Activated B cell treated with CpG ODN at 0.5 μM for 24 hours (primary cell): ENCODE measurements around the gene CHRNA9. TPM values are rescaled to one million over a fixed set of nuclear protein-coding genes. Genes with fewer than 3 reads are reported as not detected.

Source experiments
- ATAC-seq: fragments of 200-7000 bp; cut with Tn5 transposase; one replicate; pipeline ENCODE4 v1.10.0; 2021; ENCODE audit warnings: low read depth, mild to moderate bottlenecking, moderate library complexity
- CTCF ChIA-PET: fragments of 350-600 bp; sonication (Branson Sonifier 250); formaldehyde crosslinking; loops from one replicate; lab custom pipeline; 2021; ENCODE audit warnings: antibody characterized with exemption; lab: Charles Lee
- POLR2A ChIA-PET: fragments of 350-600 bp; sonication (Branson Sonifier 250); formaldehyde crosslinking; loops from one replicate; lab custom pipeline; 2021; ENCODE audit warnings: antibody characterized with exemption; lab: Charles Lee
- DNase-seq: peaks from one replicate; pipeline ENCODE4 v3.0.0; 2022
- H3K27ac Mint-ChIP-seq: one replicate; pipeline ENCODE4 v1.8.0; 2020; ENCODE audit warnings: mixed read lengths
- H3K27me3 Mint-ChIP-seq: one replicate; pipeline ENCODE4 v1.8.0; 2021; ENCODE audit warnings: mixed read lengths
- H3K36me3 Mint-ChIP-seq: one replicate; pipeline ENCODE4 v1.8.0; 2021; ENCODE audit warnings: low read depth, mixed read lengths
- H3K4me1 Mint-ChIP-seq: one replicate; pipeline ENCODE4 v1.8.0; 2021; ENCODE audit warnings: mixed read lengths
- H3K4me3 Mint-ChIP-seq: one replicate; pipeline ENCODE4 v1.8.0; 2020; ENCODE audit warnings: mild to moderate bottlenecking, mixed read lengths
- H3K9me3 Mint-ChIP-seq: one replicate; pipeline ENCODE4 v1.8.0; 2020; ENCODE audit warnings: mixed read lengths
- CTCF ChIP-seq: fragments of 200-600 bp; IDR thresholded peaks from one replicate; pipeline ENCODE4 v1.8.0; 2022; ENCODE audit warnings: antibody characterized with exemption, mild to moderate bottlenecking
- intact Hi-C: fragments of 100-400 bp; cut with micrococcal nuclease; formaldehyde crosslinking; loops from one replicate; pipeline ENCODE4 v1.15.1; 2024
- total RNA-seq: library from RNA; stranded (reverse); gene quantifications from 2 replicates; pipeline ENCODE4 v1.2.3, GENCODE V29; 2022

CHRNA9 gene
- total RNA-seq, 1 donor from 2014 or later = 0.16 TPM

GRCh38 chr4:40331961-40332360 lies 3.2 kb upstream of the CHRNA9 start:
- intact Hi-C loops = no loop called here
- ChIA-PET CTCF (interaction anchor here (0.9 kb wide), 1 partner anchor 15 kb away, joined by 3 read pairs; no protein-coding TSS in a partner anchor), POLR2A (interaction anchor here (0.6 to 0.7 kb wide), 2 partner anchors 148 to 172 kb away, joined by 4 to 6 read pairs; no protein-coding TSS in a partner anchor)
- H3K36me3 Mint-ChIP-seq = no peaks in the 10 kb centered on the region
- no peak for TF ChIP-seq CTCF
- H3K27me3 Mint-ChIP-seq = peaks cover 5% of the 10 kb centered on the region
- ATAC-seq = no peak
- H3K4me3 Mint-ChIP-seq = no peak overlapping the region
- no peaks in the 10 kb centered on the region for H3K9me3 Mint-ChIP-seq
- no peak overlapping the region for H3K27ac Mint-ChIP-seq
- no peaks in the 10 kb centered on the region for H3K4me1 Mint-ChIP-seq
- no peak for DNase-seq

GRCh38 chr4:40333921-40334352 lies 1.2 kb upstream of the CHRNA9 start:
- Mint-ChIP-seq H3K4me3 (no peak overlapping the region), H3K27me3 (peaks cover 5% of the 10 kb centered on the region), H3K4me1 (no peaks in the 10 kb centered on the region), H3K9me3 (no peaks in the 10 kb centered on the region), H3K27ac (no peak overlapping the region), H3K36me3 (no peaks in the 10 kb centered on the region)
- no peak for ATAC-seq
- TF ChIP-seq CTCF = no peak
- intact Hi-C loops = no loop called here
- no peak for DNase-seq
- ChIA-PET POLR2A (interaction anchor here (0.6 kb wide), 1 partner anchor 16 kb away, joined by 10 read pairs; no protein-coding TSS in a partner anchor), CTCF (interaction anchor here (1.1 kb wide), 1 partner anchor 8 kb away, joined by 4 read pairs; no protein-coding TSS in a partner anchor)

- ChIA-PET POLR2A (no interaction called here), CTCF (interaction anchor here (1.0 kb wide), 1 partner anchor 10 kb away, joined by 4 read pairs; no protein-coding TSS in a partner anchor)
- Mint-ChIP-seq H3K36me3 (no peaks in the 10 kb centered on the region), H3K4me3 (no peak overlapping the region), H3K27me3 (peaks cover 5% of the 10 kb centered on the region), H3K27ac (no peak overlapping the region), H3K9me3 (no peaks in the 10 kb centered on the region), H3K4me1 (no peaks in the 10 kb centered on the region)
- no peak for ATAC-seq
- intact Hi-C loops = no loop called here
- TF ChIP-seq CTCF = no peak
- no peak for DNase-seq
These were observed 377 bp downstream of the CHRNA9 start for GRCh38 chr4:40335525-40335894.

- Mint-ChIP-seq H3K4me3 (no peak overlapping the region), H3K36me3 (no peaks in the 10 kb centered on the region), H3K27me3 (peaks cover 5% of the 10 kb centered on the region), H3K4me1 (no peaks in the 10 kb centered on the region), H3K9me3 (no peaks in the 10 kb centered on the region), H3K27ac (no peak overlapping the region)
- TF ChIP-seq CTCF = no peak
- intact Hi-C loops = no loop called here
- ATAC-seq = no peak
- CTCF ChIA-PET = interaction anchor here (1.1 kb wide), 1 partner anchor 12 kb away, joined by 3 read pairs; no protein-coding TSS in a partner anchor
- POLR2A ChIA-PET = no interaction called here
- no peak for DNase-seq
These were observed 1.9 kb downstream of the CHRNA9 start for GRCh38 chr4:40337051-40337450.

GRCh38 chr4:40337523-40337922 lies 2.4 kb downstream of the CHRNA9 start:
- intact Hi-C loops = no loop called here

More at GRCh38 chr4:40337523-40337922, 2.4 kb downstream of the CHRNA9 start:
- no peak overlapping the region for H3K4me3 Mint-ChIP-seq
- ATAC-seq (no peak), DNase-seq (no peak)
- H3K27me3 Mint-ChIP-seq = peaks cover 5% of the 10 kb centered on the region
- H3K27ac Mint-ChIP-seq = no peak overlapping the region
- ChIA-PET CTCF (interaction anchor here (1.1 kb wide), 1 partner anchor 12 kb away, joined by 3 read pairs; no protein-coding TSS in a partner anchor), POLR2A (no interaction called here)
- H3K36me3 Mint-ChIP-seq = no peaks in the 10 kb centered on the region
- TF ChIP-seq CTCF = no peak
- H3K4me1 Mint-ChIP-seq = no peaks in the 10 kb centered on the region
- H3K9me3 Mint-ChIP-seq = peaks cover 2% of the 10 kb centered on the region
